ENCODE measurements around the gene MACROD1.

Gene MACROD1

DNA sequence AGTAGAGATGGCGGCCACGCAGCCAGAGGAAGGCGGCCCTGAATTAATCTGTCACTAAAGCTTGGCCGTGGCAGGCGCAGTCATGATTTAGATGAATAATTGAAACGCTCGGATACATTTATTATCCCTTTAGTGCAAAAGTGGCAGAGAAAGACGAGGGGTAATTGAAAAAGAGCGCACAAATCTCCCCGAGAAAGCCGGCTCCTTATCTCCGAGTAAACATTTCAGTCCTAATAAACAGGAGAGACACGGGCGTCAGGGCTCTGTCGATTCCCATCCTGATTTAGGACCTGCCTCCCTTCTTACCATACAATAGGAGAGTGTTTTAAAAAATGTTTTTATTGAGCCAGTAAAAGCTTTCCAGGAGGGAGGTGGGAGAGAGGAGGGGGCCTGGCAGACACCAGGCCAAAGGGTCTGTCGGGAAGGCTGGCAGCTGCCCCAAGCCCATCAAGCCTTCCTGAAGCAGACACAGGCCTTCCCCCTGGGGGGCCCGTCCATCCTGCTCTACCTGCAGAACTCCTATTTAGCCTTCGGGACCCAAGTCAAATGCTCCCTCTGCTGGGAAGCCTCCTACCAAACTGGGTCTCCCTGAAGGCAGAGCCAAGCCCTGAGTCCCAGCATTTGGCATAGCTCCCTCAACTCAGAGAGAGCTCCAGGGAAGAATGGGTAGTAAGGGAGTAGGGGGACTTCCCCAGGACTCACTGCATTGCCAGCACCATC lies 156.8 kb downstream of the MACROD1 start:
- no peak for DNase-seq

DNA sequence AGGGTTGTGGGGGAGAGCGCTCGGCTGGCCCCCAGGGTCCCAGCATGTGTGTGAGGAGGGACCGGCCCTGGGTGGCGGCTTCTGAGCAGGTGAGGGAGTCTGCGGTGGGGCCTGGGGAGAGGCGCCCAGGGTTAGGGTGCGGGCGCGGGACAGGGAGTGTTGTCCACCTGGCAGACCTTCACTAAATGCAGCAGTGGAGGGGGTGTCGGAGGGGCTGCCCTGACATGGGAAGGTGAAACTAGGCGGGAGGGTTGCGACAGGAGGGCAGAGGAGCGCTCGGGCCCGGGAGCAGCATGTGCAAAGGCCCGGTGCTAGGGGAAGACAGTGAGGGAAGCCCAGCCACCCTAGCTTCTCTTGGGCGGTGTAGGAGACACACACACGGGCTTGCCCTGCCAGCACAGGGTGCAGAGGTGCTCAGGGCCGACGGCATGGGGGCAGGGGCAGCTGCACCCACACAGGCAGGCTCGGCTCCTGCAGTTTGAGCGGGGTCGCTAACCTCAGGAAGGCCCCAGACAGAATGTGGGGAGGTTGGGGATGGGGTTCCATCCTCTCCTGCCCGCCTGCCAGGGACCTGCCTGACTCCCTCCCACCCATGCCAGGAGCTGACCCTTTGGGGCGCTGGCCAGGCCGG lies 157.5 kb downstream of the MACROD1 start:
- DNase-seq, result no peak

DNA sequence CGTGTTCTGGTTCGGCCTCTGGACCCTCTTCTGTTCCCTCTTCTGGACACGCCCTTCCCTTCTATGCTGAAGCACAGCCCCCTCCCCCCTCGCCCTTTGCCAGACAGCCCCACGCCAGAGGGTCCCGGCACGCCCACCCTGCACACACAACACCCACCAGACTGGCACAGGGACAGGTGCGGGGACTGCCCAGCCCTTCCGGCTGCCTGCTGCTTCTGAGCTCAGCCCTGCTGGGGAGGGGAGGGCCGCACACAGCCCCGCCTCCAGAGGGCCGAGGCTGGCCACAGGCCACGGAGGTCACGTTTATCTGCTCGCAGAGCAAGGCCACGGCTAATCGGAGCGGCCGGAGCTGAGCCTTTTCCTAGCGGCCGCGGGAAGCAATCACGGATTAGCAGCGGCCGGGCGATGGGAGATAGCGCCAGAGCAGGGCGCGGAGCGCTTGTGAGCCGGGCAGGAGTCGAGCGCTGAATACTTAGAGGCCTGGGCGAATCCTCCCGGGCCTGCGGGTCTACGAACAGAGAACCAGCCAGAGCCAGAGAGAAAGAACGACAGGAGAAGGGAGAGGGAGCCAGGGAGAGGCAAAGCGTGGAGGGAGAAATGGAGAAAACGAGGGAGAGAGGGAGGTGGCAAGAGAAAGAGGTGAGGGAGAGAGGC lies 158.2 kb downstream of the MACROD1 start:
- DNase-seq, result no peak

DNA sequence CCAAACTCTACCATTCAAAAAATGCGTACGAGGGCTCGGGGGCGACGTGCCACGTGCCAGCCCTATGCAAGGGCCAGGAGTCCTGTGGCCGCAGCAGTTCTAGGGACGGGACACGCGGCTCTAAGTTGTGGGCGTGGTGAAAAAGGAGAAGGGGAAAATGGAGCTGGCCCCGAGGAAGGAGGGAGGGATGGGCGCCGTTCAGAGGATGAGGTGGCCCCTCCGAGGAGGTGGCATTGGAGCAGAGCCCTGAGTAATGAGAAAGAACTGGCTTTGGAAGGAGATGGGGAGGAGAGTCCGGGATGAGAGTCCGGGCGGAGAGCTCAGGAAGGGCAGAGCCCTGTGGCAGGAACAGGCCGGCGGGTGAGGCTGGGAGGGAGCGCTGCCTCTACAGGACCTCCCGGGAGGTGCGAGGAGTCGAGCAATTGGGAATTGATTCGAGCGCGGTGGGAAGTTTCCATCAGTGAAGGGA lies 158.7 kb downstream of the MACROD1 start:
- no peak for DNase-seq

DNA sequence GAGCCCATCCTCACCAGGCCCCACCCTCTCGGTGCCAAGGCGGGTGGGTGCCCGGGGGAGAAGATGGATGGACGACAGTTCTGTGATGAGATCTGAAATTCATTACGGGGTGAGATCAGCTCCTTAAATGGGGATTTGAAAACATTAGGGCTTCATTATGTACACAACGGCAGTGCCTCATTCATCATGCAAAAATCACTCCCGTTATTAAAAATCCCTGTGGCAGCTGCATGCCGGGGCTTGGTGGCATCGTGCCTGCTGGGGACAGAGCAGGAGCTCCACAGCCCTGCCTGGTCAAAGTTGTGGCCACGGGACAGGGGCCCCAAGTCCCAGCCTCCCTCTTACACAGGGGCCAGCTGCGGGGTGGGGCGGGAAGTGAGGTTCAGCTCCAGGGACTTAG lies 159.5 kb downstream of the MACROD1 start:
- DNase-seq, result no peak

DNA sequence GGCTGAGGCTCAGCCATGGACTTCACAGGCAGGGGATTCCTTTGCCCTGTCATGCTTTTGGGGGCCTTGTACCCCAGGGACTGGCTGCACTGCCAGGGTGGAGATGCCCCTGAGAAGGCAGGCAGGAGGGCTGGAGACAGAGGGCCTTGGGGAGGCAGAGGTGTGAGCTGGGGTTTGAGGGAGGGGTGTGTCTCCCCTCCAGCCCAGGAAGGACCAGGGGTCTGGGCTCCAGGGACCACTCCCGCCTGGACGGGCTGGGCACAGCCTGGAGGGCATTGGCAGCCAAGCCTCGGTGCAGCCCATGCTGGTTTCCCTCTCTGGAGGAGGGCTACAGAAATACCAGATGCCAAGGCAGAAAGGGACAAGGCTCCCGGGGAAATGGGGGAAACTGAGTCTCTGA lies 160.2 kb downstream of the MACROD1 start:
- DNase-seq, result no peak

DNA sequence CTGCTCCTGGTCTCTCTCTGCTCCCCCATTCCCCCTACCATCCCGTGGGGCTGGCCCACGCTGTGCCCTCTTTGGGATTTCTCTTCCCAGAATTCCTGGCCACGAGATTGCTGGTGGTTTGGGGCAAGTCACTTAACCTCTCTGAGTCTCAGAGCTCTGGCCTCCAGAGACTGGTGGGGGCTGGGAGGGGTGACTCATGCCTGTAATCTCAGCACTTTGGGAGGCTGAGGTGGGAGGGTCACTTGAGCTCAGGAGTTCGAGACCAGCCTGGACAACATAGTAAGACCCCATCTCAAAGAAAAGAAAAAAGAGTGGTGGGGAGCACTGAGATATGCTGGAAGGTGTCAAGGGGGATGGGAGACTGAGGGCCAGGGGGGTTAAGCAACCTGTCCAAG lies 161.3 kb downstream of the MACROD1 start:
- DNase-seq, result no peak

DNA sequence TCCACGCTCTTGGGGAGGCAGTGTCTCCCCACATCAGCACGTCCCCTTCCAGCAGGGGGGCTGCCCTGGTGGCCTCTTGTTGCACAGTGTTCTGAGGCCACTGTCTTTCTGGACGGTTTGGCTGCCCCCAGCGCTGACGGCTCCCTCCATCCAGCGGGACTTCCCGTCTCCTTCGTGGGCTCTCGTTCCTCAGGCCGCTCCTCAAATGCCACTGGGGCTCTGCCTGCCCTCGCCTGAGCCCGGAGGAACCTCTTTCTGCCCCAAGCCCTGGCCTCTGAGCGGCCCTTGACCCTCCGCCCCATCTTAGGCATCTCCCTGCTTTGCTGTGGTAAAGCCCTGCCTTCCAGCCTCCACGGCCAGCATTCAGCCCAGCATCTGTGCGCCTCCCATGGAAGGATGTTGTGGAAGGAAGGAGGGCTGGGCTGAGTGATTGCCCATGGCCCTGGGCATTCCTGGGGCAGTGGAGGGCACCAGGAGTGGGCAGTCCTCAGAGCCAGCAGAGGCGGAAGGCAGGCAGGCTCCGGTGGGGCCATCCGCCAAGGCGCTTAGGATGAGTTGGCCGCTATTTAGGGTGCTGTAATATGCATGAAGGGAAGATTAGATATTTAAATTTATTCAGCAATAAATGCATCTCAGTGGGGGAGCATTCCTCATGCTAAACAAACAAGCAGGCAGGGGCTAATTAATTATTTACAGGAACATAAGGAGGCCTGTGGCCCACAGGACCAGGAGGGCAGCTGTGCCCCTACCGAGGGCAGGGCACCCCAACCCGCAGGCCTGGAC lies 161.9 kb downstream of the MACROD1 start:
- DNase-seq, result no peak

DNA sequence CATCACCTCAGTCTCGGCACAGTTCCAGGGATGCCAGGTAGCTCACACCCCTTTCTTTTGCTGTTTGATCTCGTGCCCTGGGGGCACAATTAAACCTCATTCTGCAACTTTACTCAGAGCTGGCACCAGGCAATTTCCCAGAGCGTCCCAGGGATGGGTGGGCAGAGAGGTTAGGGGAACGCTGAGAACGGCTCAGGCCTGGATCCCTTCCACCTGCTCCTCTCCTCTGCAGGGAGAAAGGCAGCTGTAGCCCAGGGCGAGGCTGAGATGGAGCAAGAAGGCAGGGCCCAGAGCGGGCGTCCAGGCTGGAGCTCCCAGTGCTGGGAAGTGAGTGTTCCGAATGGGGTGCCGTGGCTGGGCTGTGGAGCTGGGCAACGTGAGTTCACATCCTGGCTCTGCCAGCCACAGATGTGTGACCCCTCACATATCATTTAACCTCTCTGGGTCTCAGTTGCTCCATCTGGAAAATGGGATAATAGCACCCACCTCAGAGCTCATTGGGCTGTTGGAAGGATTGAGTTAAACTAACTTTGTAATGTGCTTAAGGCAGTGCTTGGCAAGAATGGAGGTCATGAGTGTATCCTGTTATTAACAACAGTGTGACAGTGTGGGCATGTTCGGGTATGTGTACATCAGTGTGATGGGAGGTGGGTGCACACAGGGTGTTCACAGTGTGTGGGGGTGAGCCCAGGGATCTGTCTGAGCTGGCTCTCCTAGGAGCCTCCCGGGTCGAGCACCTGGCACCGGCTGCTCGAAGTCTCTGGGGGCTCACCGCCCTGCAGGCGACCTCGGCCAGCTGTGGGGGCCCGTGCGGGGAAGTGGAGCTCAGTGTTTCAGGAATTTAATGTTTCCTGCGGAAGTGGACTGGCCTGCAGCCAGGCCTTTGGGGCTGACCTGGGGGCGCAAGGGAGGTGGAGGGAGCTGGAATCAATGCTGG lies 164.2 kb downstream of the MACROD1 start:
- peak; percentile 38 for DNase-seq

DNA sequence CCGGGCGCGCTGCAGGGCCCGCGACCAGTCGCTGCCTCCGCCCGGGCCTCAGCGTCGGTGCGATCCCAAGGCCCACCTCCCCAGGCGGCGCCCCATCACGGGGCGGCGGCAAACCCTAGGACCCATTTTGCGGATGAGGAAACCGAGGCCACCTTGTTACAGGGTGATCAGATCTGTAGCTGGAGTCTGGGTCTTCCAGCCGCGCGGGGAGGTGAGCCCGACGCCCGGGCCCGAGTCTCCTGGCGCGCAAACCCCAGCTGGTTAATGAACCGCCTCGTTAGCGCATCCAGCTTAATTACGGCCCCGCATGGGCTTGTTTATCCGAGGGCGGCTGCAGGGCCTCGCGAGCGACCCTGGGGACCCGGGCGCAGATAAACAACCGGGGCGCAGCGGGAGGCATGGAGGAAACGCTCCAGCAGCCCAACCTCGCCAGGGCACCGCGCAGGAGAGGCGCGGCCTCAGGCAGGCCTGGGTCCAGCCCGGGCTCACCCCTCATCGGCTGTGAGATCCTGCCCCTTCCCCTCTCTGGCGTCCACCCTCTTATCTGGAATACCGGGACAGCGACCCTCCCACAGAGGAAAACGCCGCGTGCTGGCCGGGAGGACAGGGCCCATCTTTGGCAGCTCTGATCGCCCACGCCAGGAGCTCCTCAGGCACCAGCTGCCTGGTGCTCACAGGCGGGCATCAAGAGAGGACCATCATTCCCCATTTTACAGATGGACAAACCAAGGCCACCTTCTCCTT lies 165.0 kb downstream of the MACROD1 start:
- no peak for DNase-seq

DNA sequence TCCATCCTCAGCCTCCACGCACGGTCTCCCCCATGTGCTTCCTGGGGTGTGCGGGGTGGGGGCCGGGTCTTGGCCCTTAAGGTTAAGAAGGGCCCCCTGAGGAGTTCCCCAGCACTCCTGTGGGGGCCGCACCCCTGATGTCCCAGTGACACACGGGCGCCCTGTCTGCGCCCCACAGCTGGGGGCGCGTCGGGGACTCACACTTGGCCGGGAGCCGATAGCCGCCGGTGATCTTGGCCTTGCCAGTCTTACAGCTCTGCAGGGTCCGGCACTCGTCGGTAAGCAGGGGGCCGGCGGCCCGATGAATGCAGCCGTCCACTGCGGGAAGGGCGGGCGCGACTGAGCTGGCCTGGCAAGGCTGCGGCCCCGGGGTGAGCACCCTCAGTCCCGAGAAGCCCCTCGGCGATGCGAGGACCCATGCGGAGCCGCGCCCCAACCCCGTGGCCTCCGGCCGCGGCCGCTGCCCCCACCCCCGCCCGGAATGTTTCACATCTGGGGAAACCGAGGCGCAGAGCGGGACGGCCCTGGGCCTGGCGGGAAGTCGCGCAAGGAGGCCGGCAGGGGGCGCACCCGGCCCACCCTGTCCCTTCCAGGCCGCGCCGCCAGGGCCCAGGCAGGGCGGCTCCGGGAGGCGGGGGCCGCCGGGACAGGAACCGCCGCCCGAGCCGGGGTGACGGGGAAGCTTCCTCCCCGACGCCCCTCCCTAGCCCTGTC lies 165.7 kb downstream of the MACROD1 start:
- DNase-seq, result no peak

DNA sequence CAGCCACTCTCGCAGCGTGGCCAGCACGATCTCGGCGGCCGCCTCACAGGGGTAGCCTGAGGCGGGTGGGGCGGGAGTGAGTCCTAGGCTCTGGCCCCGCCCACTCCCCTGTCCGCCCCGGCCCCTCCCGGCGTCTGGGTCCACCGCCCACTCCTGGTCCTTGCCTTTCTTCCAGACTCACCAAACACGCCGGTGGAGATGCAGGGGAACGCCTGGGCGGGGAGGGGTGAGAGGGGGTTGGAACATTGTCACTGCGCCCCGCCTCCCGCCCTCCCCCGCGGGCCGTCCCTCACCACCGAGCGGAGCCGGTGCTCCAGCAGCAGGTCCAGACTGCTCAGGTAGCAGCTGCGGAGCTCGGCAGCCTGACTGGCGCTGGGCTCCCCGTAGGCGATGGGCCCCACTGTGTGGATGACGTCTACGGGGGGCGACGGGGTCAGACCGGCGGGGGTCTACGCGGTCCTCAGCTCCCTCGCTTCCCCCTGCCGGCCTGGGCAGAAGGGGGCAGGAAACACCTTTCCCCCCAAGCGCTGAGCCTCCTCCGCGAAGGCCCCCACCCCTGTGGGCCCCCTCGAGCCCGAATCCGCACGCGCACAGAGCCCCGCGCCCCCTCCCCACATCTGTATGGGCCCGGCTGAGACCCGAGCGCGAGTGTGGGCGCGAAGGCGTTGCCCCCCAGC lies 166.4 kb downstream of the MACROD1 start:
- DNase-seq, result no peak

DNA sequence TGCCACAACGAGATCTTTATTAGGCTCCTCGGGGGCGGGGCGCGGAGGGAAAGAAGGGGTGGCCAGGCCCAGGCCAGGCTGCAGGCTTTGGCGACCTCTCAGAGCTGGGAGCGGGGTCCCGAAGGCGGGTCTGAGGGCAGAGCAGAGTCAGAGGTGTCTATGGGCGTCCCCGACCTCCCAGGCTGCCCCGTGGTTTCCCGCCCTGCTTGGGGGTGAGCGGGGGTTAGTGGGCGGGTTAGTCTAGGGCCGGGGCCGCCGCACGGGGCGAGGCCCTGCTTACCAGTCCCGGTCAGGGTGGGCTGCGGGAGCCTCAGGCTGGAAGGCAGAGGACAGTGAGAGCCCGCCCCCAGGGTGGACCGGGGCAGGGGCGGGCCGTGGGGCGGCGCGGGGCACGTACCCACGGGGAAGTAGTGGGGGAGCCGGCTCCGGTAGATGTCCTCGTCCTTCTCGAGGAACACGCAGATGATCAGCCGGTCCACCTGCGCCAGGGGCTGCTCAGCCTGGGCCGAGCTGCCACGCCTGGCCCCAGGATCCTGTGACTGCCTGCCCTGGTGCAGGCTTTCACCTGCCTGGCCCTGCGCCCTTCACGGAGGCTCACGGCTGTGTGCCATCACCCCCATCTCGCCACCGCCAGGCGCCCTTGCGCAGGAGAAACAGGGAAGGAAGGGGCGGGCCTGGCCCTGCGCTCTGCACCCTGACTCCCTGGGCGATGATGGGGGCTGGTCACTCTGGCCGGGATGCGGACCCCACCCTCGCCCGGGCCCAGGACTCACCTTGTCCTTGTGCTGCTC lies 167.2 kb downstream of the MACROD1 start:
- DNase-seq, result no peak

DNA sequence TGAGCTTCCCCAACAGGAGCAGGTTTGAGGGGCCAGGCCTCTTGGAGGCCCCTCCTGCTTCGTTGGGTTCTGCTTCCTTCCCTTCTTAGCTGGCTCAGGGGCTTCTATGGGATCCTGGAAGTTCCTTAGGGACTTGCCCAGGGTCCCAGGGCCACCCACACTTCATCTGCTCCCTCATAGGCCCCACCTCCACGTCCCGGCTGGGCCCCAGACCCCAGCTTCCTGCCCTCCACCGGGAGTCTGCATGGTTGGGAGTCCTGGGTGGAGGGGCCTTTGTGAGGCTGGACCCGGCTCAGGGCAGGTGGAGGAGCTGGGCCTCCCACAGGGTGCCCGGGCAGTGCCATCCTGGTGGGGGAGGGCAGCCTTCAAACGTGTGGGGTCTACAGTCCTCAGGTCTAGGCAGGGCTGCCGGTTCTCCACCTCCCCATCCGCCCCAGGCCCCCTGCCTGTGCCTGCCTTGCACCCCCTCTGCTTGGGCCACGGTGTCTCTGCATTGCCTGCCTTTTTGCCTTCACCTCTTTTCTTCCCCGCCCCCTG lies 168.0 kb downstream of the MACROD1 start:
- no peak for DNase-seq

DNA sequence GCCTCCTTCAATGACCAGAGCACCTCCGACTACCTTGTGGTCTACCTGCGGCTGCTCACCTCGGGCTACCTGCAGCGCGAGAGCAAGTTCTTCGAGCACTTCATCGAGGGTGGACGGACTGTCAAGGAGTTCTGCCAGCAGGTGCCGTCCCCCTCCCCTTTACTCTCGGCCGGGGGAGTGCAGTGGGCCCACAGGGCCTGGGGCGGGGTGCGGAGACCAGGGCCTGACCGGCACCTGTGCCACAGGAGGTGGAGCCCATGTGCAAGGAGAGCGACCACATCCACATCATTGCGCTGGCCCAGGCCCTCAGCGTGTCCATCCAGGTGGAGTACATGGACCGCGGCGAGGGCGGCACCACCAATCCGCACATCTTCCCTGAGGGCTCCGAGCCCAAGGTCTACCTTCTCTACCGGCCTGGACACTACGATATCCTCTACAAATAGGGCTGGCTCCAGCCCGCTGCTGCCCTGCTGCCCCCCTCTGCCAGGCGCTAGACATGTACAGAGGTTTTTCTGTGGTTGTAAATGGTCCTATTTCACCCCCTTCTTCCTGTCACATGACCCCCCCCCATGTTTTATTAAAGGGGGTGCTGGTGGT lies 168.7 kb downstream of the MACROD1 start:
- DNase-seq, result no peak

DNA sequence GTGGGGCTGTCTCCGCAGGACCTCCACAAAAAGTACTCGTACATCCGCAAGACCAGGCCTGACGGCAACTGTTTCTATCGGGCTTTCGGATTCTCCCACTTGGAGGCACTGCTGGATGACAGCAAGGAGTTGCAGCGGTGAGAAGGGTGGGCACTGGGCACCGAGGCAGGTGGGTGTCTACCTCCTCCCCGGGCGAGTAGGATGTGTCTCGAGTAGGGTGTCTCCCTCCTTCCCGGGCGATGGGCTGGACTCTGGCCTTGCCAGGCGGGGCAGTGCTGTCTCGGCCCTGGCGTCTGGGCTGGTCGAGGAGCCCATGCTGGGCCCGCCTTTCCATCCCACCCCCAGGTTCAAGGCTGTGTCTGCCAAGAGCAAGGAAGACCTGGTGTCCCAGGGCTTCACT lies 169.4 kb downstream of the MACROD1 start:
- no peak for DNase-seq

DNA sequence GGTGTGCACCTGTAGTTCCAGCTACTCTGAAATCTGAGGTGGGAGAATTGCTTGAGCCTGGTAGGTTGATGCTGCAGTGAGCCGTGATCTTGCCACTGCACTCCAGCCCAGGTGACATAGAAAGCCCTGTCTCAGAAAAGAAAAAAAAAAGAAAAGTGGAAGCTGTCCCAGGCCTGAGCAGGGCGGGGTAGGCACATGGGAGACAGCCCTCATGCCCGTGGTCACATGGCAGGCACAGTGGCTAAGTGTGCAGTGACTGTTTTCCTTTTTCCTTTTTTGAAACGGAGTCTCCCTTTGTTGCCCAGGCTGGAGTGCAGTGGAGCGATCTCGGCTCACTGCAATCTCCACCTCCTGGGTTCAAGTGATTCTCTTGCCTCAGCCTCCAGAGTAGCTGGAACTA lies 171.9 kb downstream of the MACROD1 start:
- DNase-seq, result no peak

DNA sequence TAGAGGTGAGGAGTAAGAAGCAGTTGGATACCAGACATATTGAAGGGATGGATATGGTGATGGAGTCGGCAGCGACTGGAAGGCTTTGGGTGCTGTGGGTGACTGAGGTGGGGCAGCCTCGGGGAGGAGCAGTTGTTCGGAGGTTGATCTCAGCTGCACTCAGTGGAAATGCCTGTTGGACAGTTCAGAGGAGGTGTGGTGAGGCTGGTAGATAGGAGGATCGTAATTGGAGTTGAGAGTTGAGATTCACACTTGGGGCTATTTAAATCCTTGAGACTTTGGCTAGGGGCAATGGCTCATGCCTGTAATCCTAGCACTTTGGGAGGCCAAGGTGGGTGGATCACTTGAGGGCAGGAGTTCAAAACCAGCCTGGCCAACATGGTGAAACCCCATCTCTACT lies 172.8 kb downstream of the MACROD1 start:
- no peak for DNase-seq

DNA sequence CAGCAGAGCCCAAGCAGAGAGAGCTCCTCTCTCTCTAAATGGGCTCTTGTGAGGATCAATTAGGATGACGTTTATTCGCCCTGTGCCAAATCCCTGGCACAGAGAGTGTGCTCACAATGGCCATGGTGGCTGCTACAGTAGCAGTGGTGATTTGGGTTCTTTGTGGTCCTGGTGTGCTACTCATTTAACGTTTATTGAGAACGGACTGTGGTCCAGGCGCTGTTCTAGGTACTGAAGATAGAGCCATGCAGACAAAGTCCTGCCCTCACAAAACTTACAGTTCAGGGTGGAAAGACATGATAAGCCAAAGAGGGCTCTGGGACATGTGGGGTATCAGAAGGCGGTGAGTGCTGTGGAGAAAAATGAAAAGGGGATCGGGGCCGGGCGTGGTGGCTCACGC lies 174.4 kb downstream of the MACROD1 start:
- no peak for DNase-seq
